ENCODE results near the gene OLFML2A.

DNA sequence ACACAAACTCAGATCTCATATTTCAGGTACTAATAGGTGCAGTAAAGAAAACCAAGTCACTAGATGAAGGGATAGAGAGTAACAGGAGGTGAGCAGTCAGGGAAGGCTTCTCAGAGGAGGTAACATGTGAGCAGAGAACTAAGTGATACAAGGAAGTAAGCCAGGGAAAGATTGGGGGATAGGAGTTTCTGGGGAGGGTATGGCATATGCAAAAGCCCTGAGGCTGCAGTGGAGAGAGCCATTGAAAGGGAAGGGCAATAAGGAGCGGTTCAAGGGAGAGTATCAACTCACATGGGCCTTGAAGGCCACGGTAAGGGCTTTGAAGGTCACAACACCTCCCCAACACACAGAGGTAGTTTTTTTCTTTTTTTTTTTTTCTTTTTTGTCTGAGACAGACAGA, 6.9 kb downstream of the OLFML2A start:
- TF ChIP-seq CTCF (IDR thresholded peaks at IDR 0.05) (no peak), POLR2A (IDR thresholded peaks at IDR 0.05) (no peak)

All from lower leg skin (tissue), 3 donors.